H9 (cell line): ENCODE measurements around the gene RNASE2. TPM values are rescaled to one million over a fixed set of nuclear protein-coding genes. Genes with fewer than 3 reads are reported as not detected.

Source experiments
- DNase-seq: peaks from one replicate; pipeline ENCODE4 v3.0.0-alpha.2; 2017
- H2AFZ ChIP-seq: one replicate; pipeline ENCODE4 v1.6.1; 2013; ENCODE audit warnings: mild to moderate bottlenecking, low read length, control low read depth, moderate library complexity
- H2AK5ac ChIP-seq: 2 replicates; pipeline ENCODE4 v1.6.1; 2013; ENCODE audit warnings: low read length, control low read depth, mixed read lengths; ENCODE audit not compliant: insufficient read length
- H2BK120ac ChIP-seq: one replicate; pipeline ENCODE4 v1.6.1; 2013; ENCODE audit warnings: low read depth, mild to moderate bottlenecking, low read length, control low read depth, inconsistent platforms; ENCODE audit not compliant: poor library complexity, severe bottlenecking
- H2BK12ac ChIP-seq: 2 replicates; pipeline ENCODE4 v1.6.1; 2013; ENCODE audit warnings: low read length, control low read depth, mixed read lengths, low read depth; ENCODE audit not compliant: insufficient read length
- H2BK15ac ChIP-seq: 2 replicates; pipeline ENCODE4 v1.6.1; 2013; ENCODE audit warnings: low read depth, low read length, control low read depth
- H2BK20ac ChIP-seq: one replicate; pipeline ENCODE4 v1.6.1; 2013; ENCODE audit warnings: low read depth, mild to moderate bottlenecking, low read length, control low read depth, inconsistent platforms; ENCODE audit not compliant: poor library complexity, severe bottlenecking
- H2BK5ac ChIP-seq: 2 replicates; pipeline ENCODE4 v1.6.1; 2013; ENCODE audit warnings: low read length, control low read depth, mixed read lengths; ENCODE audit not compliant: insufficient read length
- H3K14ac ChIP-seq: 2 replicates; pipeline ENCODE4 v1.6.1; 2013; ENCODE audit warnings: low read length, control low read depth; ENCODE audit not compliant: insufficient read depth
- H3K18ac ChIP-seq: 2 replicates; pipeline ENCODE4 v1.6.1; 2013; ENCODE audit warnings: low read depth, mild to moderate bottlenecking, mixed read lengths, low read length, control low read depth; ENCODE audit not compliant: insufficient read length
- H3K23ac ChIP-seq: 2 replicates; pipeline ENCODE4 v1.6.1; 2013; ENCODE audit warnings: low read length, control low read depth, mixed read lengths, low read depth; ENCODE audit not compliant: insufficient read length
- H3K23me2 ChIP-seq: 2 replicates; pipeline ENCODE4 v1.6.1; 2013; ENCODE audit warnings: low read depth, mild to moderate bottlenecking, mixed read lengths, low read length, control low read depth; ENCODE audit not compliant: insufficient read length, poor library complexity, severe bottlenecking
- H3K27ac ChIP-seq: 2 replicates; pipeline ENCODE4 v1.5.1; 2013; ENCODE audit warnings: low read length, control low read depth, mixed read lengths, low read depth; ENCODE audit not compliant: insufficient read length
- H3K27me3 ChIP-seq: 2 replicates; pipeline ENCODE4 v1.6.1; 2013; ENCODE audit warnings: low read length, control low read depth, inconsistent platforms; ENCODE audit not compliant: insufficient read depth
- H3K4ac ChIP-seq: 2 replicates; pipeline ENCODE4 v1.6.1; 2013; ENCODE audit warnings: low read depth, mild to moderate bottlenecking, control low read depth, inconsistent platforms, low read length, moderate library complexity
- H3K4me1 ChIP-seq: 2 replicates; pipeline ENCODE4 v1.6.1; 2013; ENCODE audit warnings: low read length, control low read depth, inconsistent platforms; ENCODE audit not compliant: insufficient read depth
- H3K4me2 ChIP-seq: 2 replicates; pipeline ENCODE4 v1.6.1; 2013; ENCODE audit warnings: low read length, control low read depth, mixed read lengths; ENCODE audit not compliant: insufficient read length, insufficient read depth
- H3K56ac ChIP-seq: 2 replicates; pipeline ENCODE4 v1.6.1; 2013; ENCODE audit warnings: low read depth, mild to moderate bottlenecking, mixed read lengths, low read length, control low read depth; ENCODE audit not compliant: insufficient read length
- H3K79me1 ChIP-seq: 2 replicates; pipeline ENCODE4 v1.6.1; 2013; ENCODE audit warnings: low read depth, mild to moderate bottlenecking, moderate library complexity, low read length, control low read depth, inconsistent platforms; ENCODE audit not compliant: insufficient read depth, poor library complexity, severe bottlenecking
- H3K79me2 ChIP-seq: 2 replicates; pipeline ENCODE4 v1.6.1; 2013; ENCODE audit warnings: low read length, control low read depth, inconsistent platforms; ENCODE audit not compliant: insufficient read depth
- H3K9ac ChIP-seq: 2 replicates; pipeline ENCODE4 v1.6.1; 2013; ENCODE audit warnings: low read length, control low read depth, mixed read lengths; ENCODE audit not compliant: insufficient read length; ENCODE audit errors: extremely low read depth
- H3K9me3 ChIP-seq: one replicate; pipeline ENCODE4 v1.6.1; 2013; ENCODE audit warnings: low read depth, low read length, inconsistent platforms; ENCODE audit not compliant: control insufficient read depth
- H3T11ph ChIP-seq: one replicate; pipeline ENCODE4 v1.6.1; 2013; ENCODE audit warnings: mild to moderate bottlenecking, low read length, control low read depth, inconsistent platforms
- H4K20me1 ChIP-seq: one replicate; pipeline ENCODE4 v1.6.1; 2013; ENCODE audit not compliant: control insufficient read depth, insufficient read length, insufficient read depth
- H4K5ac ChIP-seq: 2 replicates; pipeline ENCODE4 v1.6.1; 2013; ENCODE audit warnings: low read depth, mild to moderate bottlenecking, mixed read lengths, low read length, control low read depth; ENCODE audit not compliant: insufficient read length
- H4K8ac ChIP-seq: replicated peaks from 2 replicates; pipeline ENCODE4 v1.6.1; 2013; ENCODE audit warnings: low read length, control low read depth, mixed read lengths, low read depth; ENCODE audit not compliant: insufficient read length
- H4K91ac ChIP-seq: 2 replicates; pipeline ENCODE4 v1.6.1; 2013; ENCODE audit warnings: low read depth, mild to moderate bottlenecking, moderate library complexity, mixed read lengths, low read length, control low read depth; ENCODE audit not compliant: insufficient read length
- H3K27ac Mint-ChIP-seq, 3 experiments: 2 replicates in 2 of 3; 3 replicates in 1 of 3; pipeline ENCODE4 v1.8.0; 2020 to 2021; ENCODE audit warnings: mixed read lengths in 3 of 3, mild to moderate bottlenecking in 1 of 3, moderate library complexity in 1 of 3
- H3K27me3 Mint-ChIP-seq: 2 replicates; pipeline ENCODE4 v1.8.0; 2021; ENCODE audit warnings: low read depth, mild to moderate bottlenecking, moderate library complexity, mixed read lengths
- H3K36me3 Mint-ChIP-seq, 3 experiments: 2 replicates in 2 of 3; 3 replicates in 1 of 3; pipeline ENCODE4 v1.8.0; 2020 to 2021; ENCODE audit warnings: low read depth in 3 of 3, mixed read lengths in 3 of 3; ENCODE audit not compliant: insufficient read depth in 1 of 3
- H3K4me1 Mint-ChIP-seq, 2 experiments: 2 replicates each; pipeline ENCODE4 v1.8.0; 2020; ENCODE audit warnings: mixed read lengths in 2 of 2
- H3K4me3 Mint-ChIP-seq, 2 experiments: 2 replicates in 1 of 2; 3 replicates in 1 of 2; pipeline ENCODE4 v1.8.0; 2020 to 2021; ENCODE audit warnings: mild to moderate bottlenecking in 2 of 2, mixed read lengths in 2 of 2, moderate library complexity in 1 of 2
- H3K9me3 Mint-ChIP-seq, 2 experiments: 2 replicates in 1 of 2; 3 replicates in 1 of 2; pipeline ENCODE4 v1.8.0; 2020; ENCODE audit warnings: mild to moderate bottlenecking in 2 of 2, mixed read lengths in 2 of 2, moderate library complexity in 1 of 2
- WGBS: extraction: QIAGEN DNeasy Blood & Tissue Kit; methylation state at CpG from one replicate; pipeline ENCODE4 v1.1.7; 2013; ENCODE audit warnings: missing lambda C conversion rate, low lambda C conversion rate, mixed read lengths; ENCODE audit not compliant: insufficient read length; ENCODE audit errors: extremely low coverage; 5-methylcytosine and 5-hydroxymethylcytosine counted together
- total RNA-seq: library from RNA; stranded (reverse); gene quantifications from 2 replicates; pipeline ENCODE4 v1.2.1, GENCODE V29; 2021
- TF ChIP-seq, protein P1 (sequence below): fragments of 200-600 bp; sonication (generic); conservative IDR thresholded peaks from 3 replicates; pipeline ENCODE4 v1.8.0; 2021; ENCODE audit warnings: antibody characterized with exemption, mild to moderate bottlenecking

The RNASE2 gene
- total RNA-seq, 1 experiment from 2014 or later: not detected

GRCh38 chr14:20998139-20998538, 42.9 kb downstream of the RNASE2 start:
- H3K4me1 ChIP-seq: no peaks in the 10 kb centered on the region
- H4K8ac ChIP-seq: no peak overlapping the region
- H2BK15ac ChIP-seq: no peak overlapping the region
- H3K9me3 ChIP-seq: no peaks in the 10 kb centered on the region
- TF ChIP-seq, protein P1, sequence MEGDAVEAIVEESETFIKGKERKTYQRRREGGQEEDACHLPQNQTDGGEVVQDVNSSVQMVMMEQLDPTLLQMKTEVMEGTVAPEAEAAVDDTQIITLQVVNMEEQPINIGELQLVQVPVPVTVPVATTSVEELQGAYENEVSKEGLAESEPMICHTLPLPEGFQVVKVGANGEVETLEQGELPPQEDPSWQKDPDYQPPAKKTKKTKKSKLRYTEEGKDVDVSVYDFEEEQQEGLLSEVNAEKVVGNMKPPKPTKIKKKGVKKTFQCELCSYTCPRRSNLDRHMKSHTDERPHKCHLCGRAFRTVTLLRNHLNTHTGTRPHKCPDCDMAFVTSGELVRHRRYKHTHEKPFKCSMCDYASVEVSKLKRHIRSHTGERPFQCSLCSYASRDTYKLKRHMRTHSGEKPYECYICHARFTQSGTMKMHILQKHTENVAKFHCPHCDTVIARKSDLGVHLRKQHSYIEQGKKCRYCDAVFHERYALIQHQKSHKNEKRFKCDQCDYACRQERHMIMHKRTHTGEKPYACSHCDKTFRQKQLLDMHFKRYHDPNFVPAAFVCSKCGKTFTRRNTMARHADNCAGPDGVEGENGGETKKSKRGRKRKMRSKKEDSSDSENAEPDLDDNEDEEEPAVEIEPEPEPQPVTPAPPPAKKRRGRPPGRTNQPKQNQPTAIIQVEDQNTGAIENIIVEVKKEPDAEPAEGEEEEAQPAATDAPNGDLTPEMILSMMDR: no peak
- no peak overlapping the region for H4K91ac ChIP-seq
- WGBS: no CpG with 5 or more reads among the region's 3 CpGs
- H3K27ac ChIP-seq: no peak overlapping the region
- H2BK12ac ChIP-seq: no peak overlapping the region
- DNase-seq: no peak
- Mint-ChIP-seq H3K36me3 (peaks cover 21 to 39% (median 34%) of the 10 kb centered on the region in 3 experiments; a peak in 6 of 7 replicates), H3K4me3 (no peak overlapping the region), H3K27ac (peak overlapping the region in 1 of 3 experiments; percentile 35; a peak in 1 of 7 replicates), H3K9me3 (no peaks in the 10 kb centered on the region), H3K4me1 (peaks cover 17 to 19% of the 10 kb centered on the region in 2 experiments), H3K27me3 (no peaks in the 10 kb centered on the region; the same call in 1 of the 2 replicates)
- H2AFZ ChIP-seq: no peak overlapping the region
- H3K27me3 ChIP-seq: no peaks in the 10 kb centered on the region
- no peaks in the 10 kb centered on the region for H3K79me1 ChIP-seq
- H3K56ac ChIP-seq: no peak overlapping the region
- no peak overlapping the region for H3K18ac ChIP-seq
- H4K5ac ChIP-seq: no peak overlapping the region
- H2BK20ac ChIP-seq: no peak overlapping the region
- no peak overlapping the region for H3K4me2 ChIP-seq
- no peak overlapping the region for H2BK120ac ChIP-seq
- H3K14ac ChIP-seq: no peak overlapping the region
- no peaks in the 10 kb centered on the region for H3K79me2 ChIP-seq
- H3K23me2 ChIP-seq: no peaks in the 10 kb centered on the region
- no peak overlapping the region for H3T11ph ChIP-seq
- no peaks in the 10 kb centered on the region for H4K20me1 ChIP-seq
- no peak overlapping the region for H2BK5ac ChIP-seq
- H3K23ac ChIP-seq: no peak overlapping the region
- no peak overlapping the region for H3K9ac ChIP-seq
- H3K4ac ChIP-seq: no peak overlapping the region
- no peak overlapping the region for H2AK5ac ChIP-seq
